HG02885 (cell line): ENCODE measurements around the gene RBMS1.

ENCODE experiments used
- ATAC-seq: cut with Tn5 transposase; IDR thresholded peaks from one replicate; pipeline ENCODE4 v1.9.1; 2021; ENCODE audit warnings: mild to moderate bottlenecking; ENCODE audit not compliant: unreplicated experiment, poor library complexity

Gene RBMS1

DNA sequence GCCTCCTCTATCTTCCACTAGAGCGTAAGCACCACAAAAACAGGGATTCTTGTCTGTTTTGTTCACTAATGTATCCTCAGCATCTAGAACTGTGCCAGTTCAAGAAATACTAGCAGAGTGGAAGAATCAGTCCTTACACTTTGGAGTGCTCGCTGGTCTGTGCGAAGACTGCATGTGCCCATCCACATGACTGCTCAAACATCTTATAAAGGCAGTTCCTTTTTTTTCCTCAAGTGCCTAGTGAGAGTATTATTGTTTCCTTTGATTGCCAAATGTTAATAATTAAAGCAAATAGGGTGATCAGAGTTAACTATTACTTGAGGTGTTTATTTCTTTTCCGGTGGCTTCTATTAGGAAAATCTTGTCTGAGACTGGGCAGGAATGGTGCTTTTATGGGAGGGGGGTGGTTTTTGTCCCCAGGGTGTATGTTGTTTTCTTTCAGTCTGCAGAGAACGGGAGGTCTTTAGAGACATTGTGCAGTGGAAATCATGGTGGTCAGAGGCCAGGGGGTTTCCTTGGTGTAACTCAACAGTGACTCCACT, 247.9 kb downstream of the RBMS1 start:
- no peak for ATAC-seq

DNA sequence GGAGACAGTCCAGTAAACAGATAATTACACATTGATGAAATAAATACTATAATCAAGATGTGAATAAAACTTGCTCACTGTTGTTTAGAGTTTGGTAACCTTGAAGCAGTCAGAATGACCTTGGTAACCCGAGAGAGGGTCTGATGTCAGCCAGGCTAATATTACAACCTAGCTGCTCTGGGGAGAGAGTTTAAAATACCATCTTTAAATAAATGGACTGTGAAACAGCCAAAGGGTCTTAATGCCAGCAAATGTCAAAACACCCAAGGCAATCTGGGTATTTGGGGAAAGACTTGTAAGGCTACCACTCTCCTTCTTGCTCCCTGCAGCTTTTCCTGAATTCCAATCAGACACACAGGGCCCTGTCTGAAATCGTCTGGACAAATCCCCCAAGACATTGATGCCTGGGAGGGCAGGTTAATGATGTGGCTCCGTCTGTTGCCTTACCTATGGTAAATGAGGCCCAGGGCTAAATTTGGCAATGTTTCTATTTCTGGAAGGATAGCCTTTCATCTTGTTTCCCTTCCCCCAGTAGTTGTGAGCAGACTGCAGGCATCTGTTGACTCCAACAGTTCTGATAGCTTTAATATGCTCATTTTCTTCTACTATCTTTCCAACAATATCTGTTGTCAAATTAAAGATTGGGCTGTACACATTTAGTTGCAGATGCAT, 250.6 kb downstream of the RBMS1 start:
- no peak for ATAC-seq

DNA sequence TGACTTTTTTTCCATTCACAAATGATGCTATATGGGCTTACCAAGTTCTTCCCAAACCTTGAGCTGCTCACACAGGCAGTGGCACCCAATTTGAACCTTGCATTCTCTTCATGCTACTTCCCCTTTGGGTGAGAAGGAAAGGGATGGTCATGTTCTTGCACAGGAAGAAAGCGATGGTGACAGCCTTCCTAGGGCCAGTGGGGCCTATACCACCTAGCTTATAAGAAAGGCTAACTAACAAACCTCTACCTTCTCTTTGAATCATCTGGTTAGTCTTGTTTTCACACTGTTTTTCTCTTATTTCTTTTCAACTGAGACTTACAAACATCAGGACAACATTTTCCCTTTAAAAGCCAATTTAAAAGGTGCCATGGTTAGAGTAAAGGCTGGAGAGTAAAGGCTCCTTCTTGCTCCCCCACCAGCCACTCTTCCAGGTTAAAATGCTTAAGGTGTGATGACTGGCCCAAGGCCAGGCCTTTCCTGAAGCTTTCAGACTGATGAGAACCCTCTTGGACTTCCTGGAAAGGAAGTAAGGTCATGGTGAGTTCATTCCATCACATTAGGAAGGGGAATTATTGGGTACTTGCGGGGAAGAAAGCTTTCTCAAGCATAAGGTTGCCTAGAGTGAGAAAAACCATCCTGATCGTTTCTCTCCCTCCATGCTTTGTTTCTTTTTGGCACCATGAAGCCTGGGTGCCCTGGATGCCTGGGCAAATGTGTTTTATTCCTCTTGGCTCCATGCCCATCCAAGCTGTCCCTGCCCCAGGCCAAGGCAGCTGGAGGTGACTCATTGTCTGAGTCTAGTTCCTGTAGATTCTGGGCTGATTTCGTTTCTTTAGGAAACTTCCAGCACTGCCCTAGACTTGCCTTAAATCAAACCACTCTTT, 252.1 kb downstream of the RBMS1 start:
- no peak for ATAC-seq

DNA sequence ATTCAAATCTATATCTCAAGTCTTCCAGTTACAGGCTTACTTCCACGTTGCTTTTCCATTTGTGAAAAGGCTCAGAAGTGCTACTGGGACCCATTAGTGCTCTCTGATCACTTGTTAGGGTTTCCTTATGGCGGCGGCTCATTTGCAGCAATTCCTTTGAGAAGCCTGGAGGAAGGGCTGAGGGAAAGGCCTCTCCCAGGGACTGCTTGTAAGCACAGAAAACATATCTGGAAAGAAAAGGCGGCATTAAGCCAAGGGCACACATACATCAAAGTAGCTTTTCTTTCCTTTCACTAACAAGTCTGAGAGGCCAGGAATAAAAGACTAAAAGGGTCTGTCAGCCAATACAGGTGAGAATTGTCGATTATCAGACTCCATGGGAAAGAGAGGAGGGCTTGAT, 254.2 kb downstream of the RBMS1 start:
- no peak for ATAC-seq

DNA sequence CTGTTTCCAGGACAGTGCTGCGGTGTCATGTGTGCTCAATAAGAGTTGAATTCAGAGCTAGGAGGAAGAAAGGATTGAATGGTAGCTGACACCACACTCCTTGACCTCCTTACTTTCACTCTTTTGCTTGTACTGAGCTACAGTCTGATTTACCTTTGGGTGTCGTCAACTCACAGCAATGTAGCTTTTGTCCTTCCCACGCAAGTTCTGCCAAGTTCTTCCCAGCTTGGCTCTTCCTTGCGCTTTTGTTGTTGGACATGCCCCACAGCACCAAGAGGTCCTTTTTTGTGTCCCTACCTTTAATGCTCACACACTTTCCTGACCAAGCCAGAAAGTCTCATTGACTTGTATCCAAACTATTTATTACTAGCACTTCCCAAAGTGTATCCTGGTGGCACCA, 255.2 kb downstream of the RBMS1 start:
- no peak for ATAC-seq

DNA sequence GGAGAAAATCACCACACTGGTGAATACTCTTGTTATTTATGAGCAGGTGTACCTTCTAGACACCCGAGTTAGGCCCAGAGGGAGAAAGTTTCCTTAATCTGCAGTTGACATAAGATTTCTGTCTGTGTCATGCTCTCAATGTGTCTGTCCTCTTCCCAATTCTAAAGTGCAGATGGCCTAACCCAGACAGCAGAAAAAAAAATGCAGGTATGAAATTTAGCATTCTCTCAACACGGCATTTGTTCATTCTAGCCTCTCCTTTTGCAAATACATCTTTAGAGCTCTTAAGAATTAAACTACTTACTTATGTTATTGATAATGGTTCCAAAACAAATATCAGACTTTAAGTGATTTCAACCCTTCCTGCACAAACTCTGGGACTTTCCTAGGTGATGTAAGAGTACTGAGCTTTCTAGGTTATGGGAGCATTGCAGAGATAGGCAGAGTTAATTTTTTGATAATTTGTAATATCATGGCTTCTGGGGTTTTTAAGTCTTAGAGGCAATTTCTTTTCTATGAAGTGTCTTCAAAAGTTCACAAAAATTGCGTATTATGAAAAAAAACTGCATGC, 260.6 kb downstream of the RBMS1 start:
- no peak for ATAC-seq

DNA sequence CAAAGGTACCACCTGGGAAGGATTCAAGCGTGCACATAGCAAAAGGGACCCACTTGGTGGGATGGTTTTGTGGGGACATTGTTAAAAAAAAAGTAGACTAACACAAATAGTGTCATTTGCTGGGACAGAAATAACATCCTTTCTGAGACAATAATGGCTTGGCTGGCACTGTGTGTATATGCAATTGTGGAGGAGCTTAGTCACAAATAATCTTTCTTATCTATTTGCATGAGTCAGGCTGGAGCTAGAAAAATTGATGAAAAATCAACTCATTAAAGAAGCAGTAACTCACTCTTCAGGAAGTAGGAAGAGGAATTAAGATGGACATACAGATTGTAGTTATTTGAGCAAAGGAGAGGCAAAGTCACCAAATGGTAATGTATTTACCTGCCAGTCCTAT, 264.0 kb downstream of the RBMS1 start:
- no peak for ATAC-seq

DNA sequence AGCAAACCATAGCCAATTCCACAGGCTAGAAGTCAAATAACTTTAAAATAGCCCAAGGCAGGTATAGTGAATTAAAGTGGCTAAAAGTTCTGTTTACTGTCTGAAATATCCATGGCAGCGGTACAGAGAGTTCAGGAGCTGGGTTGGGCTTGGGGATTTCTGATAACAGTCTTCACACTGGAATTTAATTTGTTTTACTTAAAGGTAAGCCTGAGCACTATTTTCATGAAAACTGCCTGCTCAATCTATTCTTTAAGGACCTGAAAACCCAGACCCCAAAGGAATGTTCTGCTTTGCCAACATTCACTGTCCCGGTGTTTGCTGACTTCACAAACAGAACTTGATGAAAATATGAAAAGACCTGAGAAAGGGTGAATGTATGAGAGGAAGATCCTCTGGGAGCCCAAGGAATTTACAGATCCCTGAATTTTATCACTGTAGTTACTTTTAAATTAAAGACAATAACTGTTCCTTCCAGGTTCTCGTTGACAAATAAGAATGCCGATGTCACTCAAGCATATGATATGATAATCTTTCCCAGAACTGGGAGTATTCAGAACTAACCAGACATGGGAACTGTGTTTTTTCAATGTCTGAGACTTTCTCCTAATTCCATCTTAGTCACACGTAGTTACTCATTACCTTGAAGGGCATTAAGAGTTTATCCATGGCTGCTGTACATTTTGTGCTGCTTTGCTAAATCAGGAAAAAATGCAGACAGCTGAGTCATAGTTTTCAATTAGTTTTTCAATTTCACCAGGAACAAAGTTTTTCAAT, 265.3 kb downstream of the RBMS1 start:
- no peak for ATAC-seq

DNA sequence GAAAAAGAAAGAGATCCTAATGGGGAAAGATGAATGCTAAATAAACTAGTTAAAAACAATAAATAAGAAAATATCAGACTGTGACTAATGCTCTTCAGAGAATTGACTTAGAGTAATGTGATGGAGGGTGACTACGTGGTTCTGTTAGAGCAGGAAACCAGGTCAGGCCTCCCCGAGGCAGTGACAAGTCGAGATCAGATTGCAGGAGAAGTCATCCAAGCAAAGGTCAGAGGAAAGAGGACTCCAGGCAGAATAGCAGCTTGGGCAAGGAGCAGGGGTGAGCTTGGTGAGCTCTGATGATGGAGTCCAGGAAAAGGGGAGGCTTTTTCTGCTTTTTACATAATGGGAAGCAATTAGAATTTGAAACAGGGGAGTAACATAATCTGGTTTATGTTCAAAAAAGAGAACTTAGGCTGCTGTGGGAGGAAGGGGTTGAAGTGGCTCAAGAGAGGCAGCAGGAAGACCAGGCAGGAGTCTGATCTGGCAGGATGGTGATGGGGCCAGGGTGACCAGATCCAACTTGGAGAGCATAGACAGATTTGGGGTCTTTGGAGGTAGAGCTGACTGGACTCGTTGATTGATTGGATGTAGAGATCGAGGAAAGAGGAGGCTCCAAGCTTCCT, 266.2 kb downstream of the RBMS1 start:
- ATAC-seq: no peak

DNA sequence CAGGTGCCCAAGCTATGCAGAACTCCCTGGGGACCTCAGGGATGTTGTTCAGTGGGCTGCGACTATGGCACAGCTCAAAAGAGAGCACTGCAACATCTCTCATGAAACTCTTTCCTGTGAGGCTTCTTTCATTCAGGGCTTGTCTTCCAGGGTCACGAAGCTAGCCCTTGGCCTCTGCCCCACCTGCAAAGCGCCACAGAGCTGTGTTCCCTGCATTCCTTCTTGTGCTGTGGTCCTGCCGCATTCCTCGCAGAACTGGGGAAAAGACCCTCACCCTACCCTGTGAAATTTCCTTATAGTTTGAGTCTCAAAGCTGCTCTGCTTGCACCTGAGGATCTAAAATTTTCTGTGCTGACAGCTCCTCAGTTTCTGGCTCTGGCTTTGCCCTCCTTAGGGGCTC, 267.2 kb downstream of the RBMS1 start:
- ATAC-seq: no peak

DNA sequence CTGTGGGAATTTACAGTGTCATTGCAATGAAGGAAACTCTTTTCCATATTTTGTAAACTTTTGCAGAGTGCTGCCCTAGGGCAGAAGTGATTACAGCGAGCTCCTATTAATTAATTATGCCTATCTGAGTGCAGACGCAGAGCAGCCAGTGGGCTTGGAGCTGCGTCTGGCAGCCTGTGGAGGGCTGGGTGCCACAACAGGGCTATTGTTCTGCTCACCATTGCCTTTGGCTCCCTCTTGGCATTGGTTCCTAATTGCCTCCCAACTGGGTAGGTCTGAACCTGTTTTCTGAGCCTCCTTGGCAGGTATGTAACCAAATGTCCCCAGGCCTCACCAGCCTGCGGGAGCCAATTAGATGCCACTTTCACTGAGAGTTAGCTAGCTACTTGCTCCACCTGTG, 267.9 kb downstream of the RBMS1 start:
- no peak for ATAC-seq

DNA sequence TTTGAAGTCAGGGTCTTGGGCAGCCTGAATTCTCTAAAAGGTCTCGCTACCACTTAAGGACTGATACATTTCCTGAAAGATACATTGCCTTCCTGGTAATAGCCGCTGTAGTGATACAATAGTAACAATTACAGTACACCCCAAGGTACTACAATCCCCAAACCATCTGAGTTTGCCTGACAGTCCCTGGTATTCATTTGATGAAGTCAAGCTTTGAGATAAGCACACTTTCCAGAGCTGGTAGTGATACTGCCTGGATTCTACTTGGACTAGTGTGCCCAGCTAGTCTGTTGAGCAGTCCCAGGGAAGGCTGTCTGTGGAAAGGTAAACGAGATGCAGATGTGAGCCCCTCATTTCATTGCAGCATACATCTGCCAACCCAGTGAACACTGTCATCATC, 269.1 kb downstream of the RBMS1 start:
- peak; percentile 29 for ATAC-seq

DNA sequence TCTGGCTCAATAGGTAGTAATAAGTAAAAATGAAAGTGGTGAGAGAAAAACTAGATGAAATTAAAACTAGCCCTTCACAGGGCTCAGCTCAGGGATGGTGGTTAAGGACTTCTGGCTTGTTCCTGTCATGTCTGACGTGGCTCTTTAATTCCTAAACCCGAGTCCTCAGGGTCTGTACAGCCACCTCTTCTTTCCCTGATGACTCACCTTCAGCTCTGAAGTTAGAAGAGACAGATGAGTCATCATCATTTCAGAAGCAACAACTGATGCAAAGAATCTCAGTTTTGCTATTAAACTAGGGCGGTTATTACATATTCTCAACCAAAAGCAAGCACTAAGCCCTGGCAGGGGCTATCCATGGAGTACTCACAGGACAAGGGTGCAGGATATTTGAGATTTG, 269.5 kb downstream of the RBMS1 start:
- peak; percentile 95 for ATAC-seq

DNA sequence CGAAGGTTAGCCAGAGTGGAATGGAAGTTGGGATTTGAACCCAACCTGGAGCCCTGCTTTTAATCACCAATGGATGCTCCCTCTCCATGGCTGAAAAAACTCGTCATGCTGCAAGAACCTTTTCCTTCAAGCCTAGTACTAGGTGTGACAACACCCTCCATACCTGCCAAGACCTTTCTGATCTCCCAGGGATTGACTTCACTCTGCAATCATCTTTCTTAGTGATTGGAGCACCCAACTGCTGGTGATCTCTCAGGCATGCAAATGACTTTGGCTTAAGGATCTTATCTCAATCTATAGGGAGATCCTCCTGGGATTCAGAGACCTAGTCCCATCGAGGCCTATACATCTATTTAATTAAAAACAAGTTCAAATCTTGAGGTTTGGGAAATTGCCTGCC, 270.0 kb downstream of the RBMS1 start:
- ATAC-seq: peak; percentile 1

DNA sequence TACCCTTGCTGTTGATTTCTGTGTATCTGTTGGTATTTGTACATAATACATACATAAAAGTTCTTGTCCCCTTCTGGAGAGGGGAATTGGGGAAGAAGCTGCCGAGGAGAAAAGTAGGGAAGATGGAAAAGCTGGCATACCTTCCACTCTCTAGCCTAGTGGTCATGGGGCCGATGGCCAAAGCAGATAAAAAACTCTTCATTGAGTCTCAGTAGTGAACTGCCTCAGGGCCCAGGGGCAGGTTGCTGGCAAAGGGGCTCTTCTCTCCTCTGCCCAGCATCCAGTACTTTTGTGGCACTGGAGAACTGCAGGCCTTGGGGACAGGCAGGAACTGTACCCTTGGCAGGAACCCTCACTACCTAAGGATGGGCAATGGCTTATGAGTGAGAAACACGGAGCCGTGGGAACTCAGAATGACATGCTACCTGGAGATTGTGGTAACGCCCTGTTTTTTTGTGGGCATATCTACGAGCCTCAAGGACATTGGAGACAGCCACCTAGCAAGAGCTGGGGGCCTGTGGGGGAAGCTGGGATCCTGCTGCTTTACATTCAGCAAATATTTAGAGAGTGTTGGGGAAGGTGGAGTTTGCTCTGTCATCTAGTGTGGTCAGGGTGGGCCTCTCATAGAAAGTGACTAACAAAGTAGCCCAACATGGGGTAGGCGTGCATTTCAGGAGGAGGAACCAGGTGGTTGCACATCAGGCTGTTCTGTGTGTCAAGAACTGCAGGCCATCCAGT, 270.9 kb downstream of the RBMS1 start:
- ATAC-seq: no peak
